Panc1 (cell line): ENCODE data around the gene CDK13.

Experiments
- POLR2AphosphoS5 ChIP-seq: IDR thresholded peaks from 2 replicates; pipeline ENCODE4 v1.6.1; 2012; ENCODE audit warnings: mild to moderate bottlenecking, low read depth, low read length, moderate library complexity
- REST ChIP-seq, 2 experiments: IDR thresholded peaks; 2 replicates each; pipeline ENCODE4 v1.6.1; 2011 to 2012; ENCODE audit warnings: low read depth in 2 of 2, control low read depth in 1 of 2, low read length in 1 of 2, mild to moderate bottlenecking in 1 of 2, moderate library complexity in 1 of 2; ENCODE audit not compliant: insufficient read depth in 1 of 2
- TF ChIP-seq, protein P1 (sequence below): fragments of 450-650 bp; IDR thresholded peaks from 2 replicates; pipeline ENCODE4 v1.5.1; 2017; ENCODE audit warnings: mild to moderate bottlenecking

GRCh38 chr7:39987641-39988347 lies 37.7 kb downstream of the CDK13 start:
- TF ChIP-seq, protein P1, sequence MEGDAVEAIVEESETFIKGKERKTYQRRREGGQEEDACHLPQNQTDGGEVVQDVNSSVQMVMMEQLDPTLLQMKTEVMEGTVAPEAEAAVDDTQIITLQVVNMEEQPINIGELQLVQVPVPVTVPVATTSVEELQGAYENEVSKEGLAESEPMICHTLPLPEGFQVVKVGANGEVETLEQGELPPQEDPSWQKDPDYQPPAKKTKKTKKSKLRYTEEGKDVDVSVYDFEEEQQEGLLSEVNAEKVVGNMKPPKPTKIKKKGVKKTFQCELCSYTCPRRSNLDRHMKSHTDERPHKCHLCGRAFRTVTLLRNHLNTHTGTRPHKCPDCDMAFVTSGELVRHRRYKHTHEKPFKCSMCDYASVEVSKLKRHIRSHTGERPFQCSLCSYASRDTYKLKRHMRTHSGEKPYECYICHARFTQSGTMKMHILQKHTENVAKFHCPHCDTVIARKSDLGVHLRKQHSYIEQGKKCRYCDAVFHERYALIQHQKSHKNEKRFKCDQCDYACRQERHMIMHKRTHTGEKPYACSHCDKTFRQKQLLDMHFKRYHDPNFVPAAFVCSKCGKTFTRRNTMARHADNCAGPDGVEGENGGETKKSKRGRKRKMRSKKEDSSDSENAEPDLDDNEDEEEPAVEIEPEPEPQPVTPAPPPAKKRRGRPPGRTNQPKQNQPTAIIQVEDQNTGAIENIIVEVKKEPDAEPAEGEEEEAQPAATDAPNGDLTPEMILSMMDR: no peak
- no peak for TF ChIP-seq POLR2AphosphoS5
- no peak for TF ChIP-seq REST (IDR thresholded peaks at IDR 0.05; ENCODE audit: insufficient read depth in 1 of 2, low read depth in 2 of 2, low read length in 1 of 2)
